ENCODE data around the gene MVK. TPM values are rescaled to one million over a fixed set of nuclear protein-coding genes. Genes with fewer than 3 reads are reported as not detected.

MVK gene
- total and polyA plus RNA-seq, 4 donors = 34.9 to 50.3 (median 41.4) TPM

- H3K4me3 ChIP-seq (ENCODE audit: low read depth in 1 of 3, low read length in 3 of 3) = no peak overlapping the region
- peaks cover 3 to 53% (median 22%) of the 10 kb centered on the region in 4 donors for H3K36me3 ChIP-seq (ENCODE audit: control insufficient read depth in 4 of 4, insufficient read depth in 3 of 4, low read depth in 1 of 4, low read length in 3 of 4)
- H3K27me3 ChIP-seq (ENCODE audit: control insufficient read depth in 4 of 4, insufficient read depth in 4 of 4, low read length in 3 of 4) = no peaks in the 10 kb centered on the region
- no peak overlapping the region for H3K9ac ChIP-seq (ENCODE audit: low read depth in 1 of 2, low read length in 2 of 2)
- 94% methylated on average over 24 of the region's 24 CpGs for WGBS
- TF ChIP-seq NR2F2 (IDR thresholded peaks at IDR 0.05) (no peak), RXRA (IDR thresholded peaks at IDR 0.05) (no peak), EGR1 (IDR thresholded peaks at IDR 0.05; ENCODE audit: low read depth in 2 of 2) (no peak), ZBTB33 (IDR thresholded peaks at IDR 0.05) (no peak), JUND (IDR thresholded peaks at IDR 0.05) (no peak), HNF4A (conservative IDR thresholded peaks at IDR 0.05) (no peak), ATF3 (IDR thresholded peaks at IDR 0.05) (no peak), RAD21 (IDR thresholded peaks at IDR 0.05) (no peak), FOXA2 (IDR thresholded peaks at IDR 0.05) (no peak), MAX (IDR thresholded peaks at IDR 0.05) (no peak), SP1 (IDR thresholded peaks at IDR 0.05) (no peak)
- H3K27ac ChIP-seq (ENCODE audit: low read depth in 1 of 2, low read length in 2 of 2) = no peak overlapping the region
- no peaks in the 10 kb centered on the region for H3K4me1 ChIP-seq (ENCODE audit: control insufficient read depth in 4 of 4, insufficient read depth in 4 of 4, low read length in 3 of 4)
- H3K9me3 ChIP-seq (ENCODE audit: control insufficient read depth in 4 of 4, low read length in 3 of 4) = no peaks in the 10 kb centered on the region
- DNase-seq (ENCODE audit: low spot score) = no peak
These were observed 40.7 kb upstream of the MVK start for GRCh38 chr12:109532721-109533486.

GRCh38 chr12:109533487-109533740, 40.2 kb upstream of the MVK start:
- no peak overlapping the region for H3K4me3 ChIP-seq (ENCODE audit: low read depth in 1 of 3, low read length in 3 of 3)
- 97% methylated on average over 8 of the region's 8 CpGs for WGBS
- H3K27me3 ChIP-seq (ENCODE audit: control insufficient read depth in 4 of 4, insufficient read depth in 4 of 4, low read length in 3 of 4) = no peaks in the 10 kb centered on the region
- H3K27ac ChIP-seq (ENCODE audit: low read depth in 1 of 2, low read length in 2 of 2) = no peak overlapping the region
- TF ChIP-seq FOXA2 (IDR thresholded peaks at IDR 0.05) = no peak
- no peak for TF ChIP-seq EGR1 (IDR thresholded peaks at IDR 0.05; ENCODE audit: low read depth in 2 of 2)
- TF ChIP-seq GABPA (IDR thresholded peaks at IDR 0.05 in 1 of 2, conservative IDR thresholded peaks at IDR 0.05 in 1 of 2) = no peak
- H3K9me3 ChIP-seq (ENCODE audit: control insufficient read depth in 4 of 4, low read length in 3 of 4) = no peaks in the 10 kb centered on the region
- DNase-seq (ENCODE audit: low spot score) = no peak
- no peak overlapping the region for H3K9ac ChIP-seq (ENCODE audit: low read depth in 1 of 2, low read length in 2 of 2)
- peaks cover 3 to 49% (median 20%) of the 10 kb centered on the region in 4 donors for H3K36me3 ChIP-seq (ENCODE audit: control insufficient read depth in 4 of 4, insufficient read depth in 3 of 4, low read depth in 1 of 4, low read length in 3 of 4)
- no peaks in the 10 kb centered on the region for H3K4me1 ChIP-seq (ENCODE audit: control insufficient read depth in 4 of 4, insufficient read depth in 4 of 4, low read length in 3 of 4)

- no peak overlapping the region for H3K9ac ChIP-seq (ENCODE audit: low read depth in 1 of 2, low read length in 2 of 2)
- no peak overlapping the region for H3K4me3 ChIP-seq (ENCODE audit: low read depth in 1 of 3, low read length in 3 of 3)
- no peak overlapping the region for H3K27ac ChIP-seq (ENCODE audit: low read depth in 1 of 2, low read length in 2 of 2)
- no peak for TF ChIP-seq RXRA (IDR thresholded peaks at IDR 0.05)
- TF ChIP-seq CTCF (IDR thresholded peaks at IDR 0.05; ENCODE audit: low read depth, low read length, missing input control) = no peak
- TF ChIP-seq TAF1 (conservative IDR thresholded peaks at IDR 0.05) = no peak
- TF ChIP-seq GABPA (IDR thresholded peaks at IDR 0.05 in 1 of 2, conservative IDR thresholded peaks at IDR 0.05 in 1 of 2) = no peak
- DNase-seq (ENCODE audit: low spot score) = no peak
- H3K4me1 ChIP-seq (ENCODE audit: control insufficient read depth in 4 of 4, insufficient read depth in 4 of 4, low read length in 3 of 4) = no peaks in the 10 kb centered on the region
- 96% methylated on average over 15 of the region's 15 CpGs for WGBS
- peaks cover 3 to 48% (median 20%) of the 10 kb centered on the region in 4 donors for H3K36me3 ChIP-seq (ENCODE audit: control insufficient read depth in 4 of 4, insufficient read depth in 3 of 4, low read depth in 1 of 4, low read length in 3 of 4)
- no peaks in the 10 kb centered on the region for H3K9me3 ChIP-seq (ENCODE audit: control insufficient read depth in 4 of 4, low read length in 3 of 4)
- H3K27me3 ChIP-seq (ENCODE audit: control insufficient read depth in 4 of 4, insufficient read depth in 4 of 4, low read length in 3 of 4) = no peaks in the 10 kb centered on the region
These were observed 39.1 kb upstream of the MVK start for GRCh38 chr12:109534456-109534855.

Data from liver (tissue), 9 donors.